A673 (cell line): ENCODE data around the gene POLA2.

Experiments used
- EZH2 ChIP-seq: fragments of 200-600 bp; sonication (generic); IDR thresholded peaks from 2 replicates; pipeline ENCODE4 v1.6.1; 2017; ENCODE audit warnings: borderline replicate concordance, low read depth, mild to moderate bottlenecking, mixed read lengths, antibody characterized with exemption, low read length; ENCODE audit not compliant: poor library complexity, severe bottlenecking
- TF ChIP-seq, protein P1 (sequence below): fragments of 300-800, 200-600 bp; sonication (generic); conservative IDR thresholded peaks from 2 replicates; pipeline ENCODE4 v1.5.1; 2017; ENCODE audit warnings: low read depth, mild to moderate bottlenecking, antibody characterized with exemption, low read length, moderate library complexity, mixed read lengths

DNA sequence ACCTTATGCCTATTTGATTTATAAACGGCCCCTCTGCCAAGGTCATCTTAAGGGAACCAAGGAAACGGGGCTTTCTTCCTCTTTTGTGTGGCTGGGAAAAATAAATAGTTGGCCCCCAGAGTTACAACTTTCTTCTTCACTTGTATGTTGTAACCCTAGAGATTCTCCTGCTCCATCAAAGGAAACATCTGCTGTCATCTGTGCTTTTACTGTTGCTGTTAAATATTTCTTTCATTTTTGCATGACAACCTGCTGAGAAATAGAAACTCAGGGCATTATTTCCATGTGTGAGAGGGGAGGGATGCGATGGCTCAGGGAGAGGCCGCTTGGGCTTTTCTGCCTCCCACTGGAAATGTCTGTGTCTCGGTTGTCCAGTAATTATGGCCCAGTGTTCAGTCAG, 31.1 kb downstream of the POLA2 start:
- TF ChIP-seq, protein P1, sequence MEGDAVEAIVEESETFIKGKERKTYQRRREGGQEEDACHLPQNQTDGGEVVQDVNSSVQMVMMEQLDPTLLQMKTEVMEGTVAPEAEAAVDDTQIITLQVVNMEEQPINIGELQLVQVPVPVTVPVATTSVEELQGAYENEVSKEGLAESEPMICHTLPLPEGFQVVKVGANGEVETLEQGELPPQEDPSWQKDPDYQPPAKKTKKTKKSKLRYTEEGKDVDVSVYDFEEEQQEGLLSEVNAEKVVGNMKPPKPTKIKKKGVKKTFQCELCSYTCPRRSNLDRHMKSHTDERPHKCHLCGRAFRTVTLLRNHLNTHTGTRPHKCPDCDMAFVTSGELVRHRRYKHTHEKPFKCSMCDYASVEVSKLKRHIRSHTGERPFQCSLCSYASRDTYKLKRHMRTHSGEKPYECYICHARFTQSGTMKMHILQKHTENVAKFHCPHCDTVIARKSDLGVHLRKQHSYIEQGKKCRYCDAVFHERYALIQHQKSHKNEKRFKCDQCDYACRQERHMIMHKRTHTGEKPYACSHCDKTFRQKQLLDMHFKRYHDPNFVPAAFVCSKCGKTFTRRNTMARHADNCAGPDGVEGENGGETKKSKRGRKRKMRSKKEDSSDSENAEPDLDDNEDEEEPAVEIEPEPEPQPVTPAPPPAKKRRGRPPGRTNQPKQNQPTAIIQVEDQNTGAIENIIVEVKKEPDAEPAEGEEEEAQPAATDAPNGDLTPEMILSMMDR, result no peak
- no peak for TF ChIP-seq EZH2
